ENCODE measurements around the gene ZNF236.

Gene ZNF236

DNA sequence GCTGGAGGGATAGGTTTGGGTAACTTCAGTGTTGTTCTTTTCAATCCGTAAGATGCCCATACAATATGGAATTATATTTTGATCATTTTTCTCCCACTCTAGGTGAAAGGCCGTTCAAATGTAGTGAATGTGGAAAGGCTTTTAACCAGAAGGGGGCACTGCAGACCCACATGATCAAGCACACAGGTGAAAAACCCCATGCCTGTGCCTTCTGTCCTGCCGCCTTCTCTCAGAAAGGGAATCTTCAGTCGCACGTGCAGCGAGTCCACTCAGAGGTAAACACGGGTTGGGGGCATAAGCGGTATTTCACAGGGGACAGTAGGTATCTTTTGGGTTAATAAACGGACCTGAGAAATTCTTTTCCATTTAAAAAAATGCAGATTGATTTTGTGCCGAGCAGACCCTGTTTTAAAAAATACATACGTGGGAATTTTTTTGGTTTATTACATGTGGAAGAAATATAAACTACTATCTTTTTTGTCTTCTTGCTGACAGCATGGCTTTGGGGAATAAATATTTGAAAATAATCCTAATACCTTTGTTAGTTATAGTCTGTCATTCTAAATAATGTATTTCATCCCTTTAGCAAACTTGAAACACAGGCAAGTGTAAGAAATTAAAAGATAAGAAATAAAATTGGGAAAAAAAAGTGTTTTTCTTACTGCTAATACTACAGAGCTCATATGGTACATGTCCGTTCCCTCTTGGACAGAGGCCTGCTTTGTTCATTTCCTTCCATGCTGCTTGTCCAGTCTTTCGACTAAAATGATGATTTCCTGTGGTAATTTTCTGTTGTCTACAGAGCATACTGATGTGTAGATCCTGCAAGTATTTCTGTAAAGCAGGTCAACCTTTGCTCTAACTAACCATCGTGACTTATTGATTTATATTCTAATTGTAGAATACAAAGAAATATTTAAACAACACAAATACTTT is 53.3 kb downstream of the ZNF236 start:
- H3K4me3 ChIP-seq (ENCODE audit: low read depth, low read length): no peak overlapping the region
- DNase-seq (ENCODE audit: low read depth): no peak
- TF ChIP-seq CTCF (IDR thresholded peaks at IDR 0.05; ENCODE audit: low read depth, low read length, missing control alignments): peak; percentile 70

- no peak overlapping the region for H3K4me3 ChIP-seq (ENCODE audit: low read depth, low read length)
- DNase-seq (ENCODE audit: low read depth): no peak
- TF ChIP-seq CTCF (IDR thresholded peaks at IDR 0.05; ENCODE audit: low read depth, low read length, missing control alignments): no peak
These were observed 56.1 kb downstream of the ZNF236 start for GRCh38 chr18:76878426-76878825.

DNA sequence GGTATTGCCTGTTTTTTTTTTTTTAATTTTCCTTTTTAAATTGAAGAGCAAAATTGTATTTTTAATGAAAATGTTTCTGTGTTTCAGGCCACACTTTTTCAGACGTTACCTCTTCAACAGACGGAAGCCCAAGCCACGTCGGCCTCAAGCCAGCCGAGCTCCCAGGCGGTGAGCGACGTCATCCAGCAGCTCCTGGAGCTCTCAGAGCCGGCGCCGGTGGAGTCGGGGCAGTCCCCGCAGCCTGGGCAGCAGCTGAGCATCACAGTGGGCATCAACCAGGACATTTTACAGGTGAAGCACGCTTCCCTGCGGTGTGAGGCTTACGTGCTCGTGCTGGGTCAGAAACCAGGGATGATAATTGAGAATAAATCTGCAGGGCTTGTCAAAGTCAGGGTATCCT is 57.7 kb downstream of the ZNF236 start:
- no peak for TF ChIP-seq CTCF (IDR thresholded peaks at IDR 0.05; ENCODE audit: low read depth, low read length, missing control alignments)
- no peak for DNase-seq (ENCODE audit: low read depth)
- no peak overlapping the region for H3K4me3 ChIP-seq (ENCODE audit: low read depth, low read length)

DNA sequence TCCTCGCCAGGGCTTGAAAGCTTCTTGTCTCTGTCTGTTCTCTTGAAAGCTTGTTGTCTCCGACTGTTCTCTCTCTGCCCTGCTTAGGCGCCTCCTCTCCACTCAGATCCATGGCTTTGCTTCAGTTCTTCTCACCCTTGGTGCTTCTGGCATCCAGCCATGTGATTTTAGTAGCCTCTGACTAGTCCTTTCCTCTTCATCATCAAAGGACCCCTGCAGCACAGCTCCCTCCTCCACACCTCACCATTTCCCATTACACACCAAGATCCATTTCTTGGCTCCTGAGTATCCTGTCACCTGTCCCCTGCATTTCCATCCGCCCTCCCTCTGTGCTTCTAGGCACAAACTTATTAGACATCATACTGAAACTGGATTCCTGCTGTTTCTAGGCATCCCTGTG is 59.4 kb downstream of the ZNF236 start:
- no peak for TF ChIP-seq CTCF (IDR thresholded peaks at IDR 0.05; ENCODE audit: low read depth, low read length, missing control alignments)
- no peak for DNase-seq (ENCODE audit: low read depth)
- H3K4me3 ChIP-seq (ENCODE audit: low read depth, low read length): no peak overlapping the region

GRCh38 chr18:76882146-76882545 is 59.8 kb downstream of the ZNF236 start:
- DNase-seq (ENCODE audit: low read depth): no peak
- no peak overlapping the region for H3K4me3 ChIP-seq (ENCODE audit: low read depth, low read length)
- no peak for TF ChIP-seq CTCF (IDR thresholded peaks at IDR 0.05; ENCODE audit: low read depth, low read length, missing control alignments)

DNA sequence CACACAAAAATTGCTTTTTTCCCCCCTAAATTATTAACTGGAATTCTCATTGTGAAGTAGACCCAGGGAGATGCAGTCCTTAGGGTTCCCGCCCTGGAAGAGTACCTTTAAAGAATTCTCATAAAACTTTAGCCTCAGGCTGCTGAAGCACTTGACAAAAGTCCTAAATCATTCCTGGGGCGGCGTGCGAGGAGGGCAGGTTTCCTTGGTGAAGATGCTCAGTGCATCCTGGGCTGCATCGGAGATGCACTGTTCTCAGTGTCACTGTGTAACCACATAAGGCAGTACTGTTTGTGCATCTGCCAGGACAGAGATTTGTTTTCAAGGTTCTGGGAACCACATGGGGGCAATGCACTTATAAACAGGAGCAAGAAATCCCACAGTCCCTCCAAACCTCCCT is 62.6 kb downstream of the ZNF236 start:
- TF ChIP-seq CTCF (IDR thresholded peaks at IDR 0.05; ENCODE audit: low read depth, low read length, missing control alignments): no peak
- no peak for DNase-seq (ENCODE audit: low read depth)
- H3K4me3 ChIP-seq (ENCODE audit: low read depth, low read length): no peak overlapping the region

DNA sequence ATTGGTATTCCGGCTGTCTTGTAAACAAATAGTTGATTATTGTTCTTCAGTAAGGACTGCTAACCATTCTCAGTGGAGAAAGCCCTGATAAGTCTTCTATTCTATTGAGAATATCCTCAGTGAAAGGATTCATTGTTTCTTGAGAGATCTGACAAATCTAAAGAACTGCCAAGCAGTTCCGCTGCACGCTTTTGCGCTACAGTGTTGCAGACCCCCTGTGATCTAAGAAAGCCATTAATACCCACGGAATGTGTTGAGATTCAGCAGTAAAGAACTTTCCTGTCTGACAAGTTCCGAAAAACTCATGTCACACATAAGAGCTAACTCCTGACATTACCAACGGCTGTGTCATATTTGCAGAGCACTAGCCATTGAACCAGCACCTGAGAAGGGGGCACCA is 63.8 kb downstream of the ZNF236 start:
- no peak overlapping the region for H3K4me3 ChIP-seq (ENCODE audit: low read depth, low read length)
- no peak for DNase-seq (ENCODE audit: low read depth)
- TF ChIP-seq CTCF (IDR thresholded peaks at IDR 0.05; ENCODE audit: low read depth, low read length, missing control alignments): no peak

Measured in GM12864 (cell line).